Heart left ventricle (tissue), 13 donors: ENCODE results near the gene RAD51B.

Experiments
- POLR2A ChIP-seq, 2 donors: fragments of 450-650 bp; IDR thresholded peaks; one replicate each; pipeline ENCODE4 v1.6.1; 2017; ENCODE audit warnings: antibody characterized with exemption in 2 of 2, mild to moderate bottlenecking in 2 of 2, moderate library complexity in 2 of 2
- TF ChIP-seq, protein P1 (sequence below), 12 donors: fragments of 200-600 bp; sonication (generic) in 4 of 12; IDR thresholded peaks; one replicate each; pipeline versions ENCODE4 v1.5.0 to v1.8.0; 2018 to 2022; ENCODE audit warnings: antibody characterized with exemption in 12 of 12, mild to moderate bottlenecking in 5 of 12
- donor health status: ischemic (EF 13 %, LVEDD 7.1; RV severe dilation, severe dysfunction).
- donor health status: DM: no; HTN: yes; CAD: no.
- donor health status: DM: no; HTN: no; CAD: no.
- donor health status: ischemic (EF 25% LVEDD 6.9; RV normal size, moderate dysfunction).
- donor health status: ischemic (EF 25% LVEDD 5.7; RV mildly dilated, moderate dysfunction).
- donor health status: ischemic (EF 35%, LVEDD 5.7; RV mildly dilated, moderate dysfunction).
- donor health status: nonischemic (EF 11% LVEDD 7.7; RV severe dilation, severe dysfunction).
- donor health status: DM: yes; HTN: yes; CAD: no.
- donor health status: PGD.
- donor health status: ischemic (EF 29% LVEDD 5.4; RV normal size, mild dysfunction).
- donor health status: nonischemic (EF 23%, LVEDD 6.1; RV moderate dilation, normal function).

DNA sequence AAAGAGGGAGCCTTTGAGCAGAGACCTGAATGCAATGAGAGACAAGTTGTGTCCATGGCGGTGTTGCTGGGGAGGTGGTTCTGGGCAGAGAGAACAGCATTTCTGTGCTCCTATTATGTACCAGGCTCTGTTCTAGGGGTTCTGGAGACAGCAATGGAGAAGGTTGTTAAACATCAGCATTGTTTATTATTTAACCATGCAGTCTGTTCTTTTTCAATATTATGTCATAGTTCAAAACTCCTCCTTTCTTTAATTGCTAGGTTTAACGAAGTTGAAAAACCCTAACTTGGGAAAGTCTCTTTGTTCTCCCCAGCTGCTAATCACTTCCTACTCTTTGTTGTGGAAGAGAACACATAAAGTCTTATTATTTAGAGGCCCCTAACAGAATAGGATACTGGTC, 279.3 kb downstream of the RAD51B start:
- TF ChIP-seq, protein P1, sequence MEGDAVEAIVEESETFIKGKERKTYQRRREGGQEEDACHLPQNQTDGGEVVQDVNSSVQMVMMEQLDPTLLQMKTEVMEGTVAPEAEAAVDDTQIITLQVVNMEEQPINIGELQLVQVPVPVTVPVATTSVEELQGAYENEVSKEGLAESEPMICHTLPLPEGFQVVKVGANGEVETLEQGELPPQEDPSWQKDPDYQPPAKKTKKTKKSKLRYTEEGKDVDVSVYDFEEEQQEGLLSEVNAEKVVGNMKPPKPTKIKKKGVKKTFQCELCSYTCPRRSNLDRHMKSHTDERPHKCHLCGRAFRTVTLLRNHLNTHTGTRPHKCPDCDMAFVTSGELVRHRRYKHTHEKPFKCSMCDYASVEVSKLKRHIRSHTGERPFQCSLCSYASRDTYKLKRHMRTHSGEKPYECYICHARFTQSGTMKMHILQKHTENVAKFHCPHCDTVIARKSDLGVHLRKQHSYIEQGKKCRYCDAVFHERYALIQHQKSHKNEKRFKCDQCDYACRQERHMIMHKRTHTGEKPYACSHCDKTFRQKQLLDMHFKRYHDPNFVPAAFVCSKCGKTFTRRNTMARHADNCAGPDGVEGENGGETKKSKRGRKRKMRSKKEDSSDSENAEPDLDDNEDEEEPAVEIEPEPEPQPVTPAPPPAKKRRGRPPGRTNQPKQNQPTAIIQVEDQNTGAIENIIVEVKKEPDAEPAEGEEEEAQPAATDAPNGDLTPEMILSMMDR (IDR thresholded peaks at IDR 0.05) = no peak
- TF ChIP-seq POLR2A (IDR thresholded peaks at IDR 0.05) = no peak
